OCI-LY7 (cell line): ENCODE data around the gene GALNT12.

ENCODE experiments used
- CTCF ChIP-seq: fragments of 200-600 bp; sonication (generic); conservative IDR thresholded peaks from 2 replicates; pipeline ENCODE4 v1.5.1; 2014; ENCODE audit warnings: mild to moderate bottlenecking, antibody characterized with exemption, low read length, moderate library complexity, mixed read lengths
- EZH2phosphoT487 ChIP-seq: fragments of 200-600 bp; sonication (generic); IDR thresholded peaks from 2 replicates; pipeline ENCODE4 v1.6.1; 2018; ENCODE audit warnings: low read depth, borderline replicate concordance, mild to moderate bottlenecking, mixed run types, antibody characterized with exemption, low read length, moderate library complexity, mixed read lengths

- no peak for TF ChIP-seq EZH2phosphoT487
- no peak for TF ChIP-seq CTCF
These were observed 17.2 kb upstream of the GALNT12 start for GRCh38 chr9:98790134-98790841.
